ENCODE measurements around the gene TNFRSF19.

TNFRSF19 gene

GRCh38 chr13:23629566-23630272 lies 59.5 kb downstream of the TNFRSF19 start:
- DNase-seq = no peak

DNA sequence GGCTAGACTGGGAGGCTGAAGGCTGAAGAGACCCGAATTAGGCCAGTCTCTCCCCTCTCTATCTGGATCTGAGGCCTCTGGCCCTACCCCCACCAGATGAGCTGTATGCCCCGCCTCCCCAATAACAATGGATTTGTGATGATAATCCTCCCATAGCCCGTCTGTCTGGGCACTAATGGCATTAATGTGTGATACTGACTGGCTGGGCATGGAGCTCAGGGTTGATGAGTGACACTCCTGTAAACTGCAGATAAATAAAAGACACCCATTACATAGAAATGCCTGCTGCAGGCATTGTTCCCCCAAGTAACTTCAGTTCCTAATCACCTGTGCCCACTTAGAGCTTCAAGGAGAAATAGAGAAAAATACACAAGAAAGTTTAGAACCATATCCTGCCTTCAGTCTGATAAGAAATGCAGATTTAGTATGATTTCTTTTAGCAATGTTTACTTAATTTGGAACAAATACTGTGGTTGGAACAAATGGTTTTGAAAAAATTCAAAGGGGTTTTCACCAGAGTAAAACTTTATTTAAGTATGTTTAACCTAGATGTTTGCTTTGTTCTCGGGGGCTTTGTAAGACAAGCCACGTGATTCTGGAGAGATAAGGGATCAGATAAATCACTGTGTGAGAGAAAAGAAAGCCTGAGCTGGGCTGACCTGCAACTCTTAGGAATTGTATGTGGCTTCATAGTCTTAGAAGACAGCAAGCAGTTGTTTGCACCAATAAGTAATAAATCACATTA lies 60.3 kb downstream of the TNFRSF19 start:
- DNase-seq = no peak

GRCh38 chr13:23631311-23632047 lies 61.3 kb downstream of the TNFRSF19 start:
- no peak for DNase-seq

- DNase-seq = no peak
Measured at GRCh38 chr13:23632048-23632582, 61.9 kb downstream of the TNFRSF19 start.

DNA sequence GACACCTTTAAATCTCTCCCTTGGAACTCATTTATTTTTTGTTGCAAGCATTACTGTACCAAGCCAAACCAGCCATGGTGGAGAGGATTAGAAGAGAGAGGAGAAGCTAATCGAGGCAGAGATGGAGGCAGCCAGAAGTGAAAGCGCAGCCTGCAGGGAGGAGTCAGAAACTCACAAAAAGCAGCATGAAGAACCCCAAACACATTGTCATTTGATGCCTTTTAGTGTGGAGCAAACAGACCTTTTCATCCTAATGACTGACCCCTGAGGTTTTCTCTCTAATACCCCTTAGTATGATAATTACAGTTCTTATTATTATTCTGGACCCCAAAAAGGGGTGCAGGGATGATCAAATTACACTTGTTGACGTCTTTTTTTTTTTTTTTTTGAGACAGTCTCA lies 62.5 kb downstream of the TNFRSF19 start:
- DNase-seq = no peak

DNA sequence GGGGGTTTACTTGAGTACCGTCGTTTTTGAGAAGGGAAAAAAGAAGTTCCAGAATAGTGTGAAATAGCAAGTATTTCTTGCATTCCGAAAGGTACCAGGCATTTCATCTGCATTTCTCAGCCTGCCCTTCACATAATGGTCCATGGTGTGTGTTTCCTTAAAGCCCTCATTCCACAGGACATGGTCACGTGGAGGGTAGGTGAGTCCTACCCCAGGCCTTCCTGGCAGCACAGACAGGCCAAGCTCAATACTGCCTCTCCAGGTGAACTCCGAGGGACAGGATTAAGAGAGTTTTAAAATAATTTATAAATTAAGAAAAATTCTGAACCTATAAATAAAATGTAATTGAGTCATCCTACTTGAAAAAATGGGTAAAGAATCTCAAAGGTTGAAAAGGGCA lies 64.7 kb downstream of the TNFRSF19 start:
- no peak for DNase-seq

DNA sequence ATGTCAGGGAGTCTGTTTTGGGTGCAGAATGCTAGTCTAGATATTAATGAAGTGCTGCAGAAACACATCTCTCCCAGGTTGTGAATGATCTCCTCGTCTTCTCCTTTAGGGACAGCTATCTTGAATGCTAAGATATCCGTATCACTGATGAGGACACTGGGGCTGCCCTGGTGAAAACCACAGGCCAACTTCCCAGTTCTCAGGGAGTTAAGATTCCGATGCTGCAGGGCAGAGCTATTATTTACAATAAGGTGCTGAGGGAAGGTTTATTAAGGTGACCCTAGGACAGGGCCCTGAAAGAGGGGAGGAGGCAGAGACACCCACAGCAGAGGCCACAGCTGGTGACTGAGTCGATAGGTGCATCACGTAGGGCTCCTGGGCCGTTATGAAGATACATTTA lies 66.1 kb downstream of the TNFRSF19 start:
- DNase-seq = no peak

DNA sequence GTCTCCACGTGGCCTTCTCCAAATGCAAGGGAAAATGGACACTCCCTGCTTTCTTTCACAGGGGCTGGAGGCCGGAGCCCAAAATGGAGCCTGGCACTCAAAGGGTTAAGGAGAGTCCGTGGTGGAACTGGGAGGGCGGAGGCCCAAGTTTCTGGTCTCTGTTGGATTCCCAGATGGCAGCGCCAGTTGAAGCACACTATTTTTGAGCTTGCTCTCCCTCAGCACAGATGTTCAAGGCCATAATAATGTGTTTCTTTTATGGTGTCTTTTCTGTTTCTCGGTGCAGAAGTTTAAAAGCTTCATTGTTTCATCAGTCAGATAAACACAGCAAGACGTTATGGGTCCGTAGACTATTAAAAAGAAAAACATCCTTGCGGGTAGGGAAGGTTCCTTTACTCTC lies 67.6 kb downstream of the TNFRSF19 start:
- no peak for DNase-seq

DNA sequence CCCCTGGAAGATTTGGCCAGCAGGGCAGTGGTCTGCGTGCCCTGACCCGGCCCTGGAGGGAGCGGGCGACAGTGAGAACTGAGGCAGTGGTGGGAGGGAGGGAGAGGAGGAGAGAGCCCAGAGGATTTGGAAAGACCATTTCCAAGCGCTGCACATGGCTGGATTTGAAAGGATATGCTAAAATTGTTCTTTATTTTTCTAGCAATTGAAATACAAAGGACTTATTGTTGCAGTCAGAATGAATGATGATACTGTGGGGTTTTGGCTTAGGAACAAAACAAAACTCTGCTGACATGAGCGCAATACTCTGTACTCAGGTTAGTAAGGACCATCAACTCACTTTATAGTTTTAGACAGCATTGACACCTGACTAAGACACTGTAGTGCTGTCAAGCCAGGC lies 69.5 kb downstream of the TNFRSF19 start:
- DNase-seq = no peak

- no peak for DNase-seq
Measured at GRCh38 chr13:23642110-23642509, 71.9 kb downstream of the TNFRSF19 start.

DNA sequence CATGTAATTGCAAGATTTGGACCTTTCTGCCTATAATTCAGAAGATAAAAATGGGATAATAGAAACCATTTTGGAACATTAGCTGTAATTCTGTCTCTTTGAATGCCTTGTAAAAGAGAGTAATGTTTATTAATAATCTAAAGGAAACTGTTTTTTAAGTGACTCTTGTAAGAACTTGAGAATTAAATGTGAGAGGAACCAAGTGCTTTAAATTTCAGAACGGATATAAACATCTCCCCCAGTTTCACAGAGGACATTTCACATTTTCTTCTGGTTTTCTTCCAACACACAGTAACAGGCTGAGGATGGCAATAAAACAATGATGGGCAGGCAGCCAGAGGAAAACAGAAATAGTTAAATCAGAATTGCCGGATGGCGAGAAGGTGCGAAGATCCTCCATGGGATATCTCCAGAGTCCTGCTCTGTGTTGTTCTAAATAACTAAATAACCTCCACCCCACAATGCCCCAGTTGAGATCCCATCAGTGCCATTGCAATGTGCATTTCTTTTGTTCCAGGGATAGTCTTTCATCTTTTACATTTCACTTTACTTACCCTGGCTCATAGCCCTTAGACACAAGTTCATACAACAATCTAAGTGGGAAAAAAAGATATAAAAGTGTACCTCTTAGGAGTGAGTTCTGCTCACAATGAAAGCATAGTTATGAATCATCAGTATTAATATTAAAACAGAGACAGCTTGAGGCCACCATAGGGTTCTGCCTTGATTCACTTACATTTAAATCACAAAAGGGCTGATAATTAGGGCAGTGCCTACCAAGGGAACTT lies 73.3 kb downstream of the TNFRSF19 start:
- no peak for DNase-seq

DNA sequence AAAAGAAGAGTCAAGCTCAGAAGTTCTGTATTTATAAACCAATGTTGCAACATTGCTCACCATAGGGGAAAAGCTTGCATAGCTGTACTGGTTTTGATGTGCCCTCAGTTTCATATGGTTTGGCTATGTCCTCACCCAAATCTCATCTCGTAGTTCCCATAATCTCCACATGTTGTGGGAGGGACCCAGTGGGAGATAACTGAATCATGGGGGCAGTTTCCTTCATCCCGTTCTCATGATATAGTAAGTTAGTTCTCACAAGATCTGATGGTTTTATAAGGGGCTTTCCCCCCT lies 73.9 kb downstream of the TNFRSF19 start:
- DNase-seq = no peak

DNA sequence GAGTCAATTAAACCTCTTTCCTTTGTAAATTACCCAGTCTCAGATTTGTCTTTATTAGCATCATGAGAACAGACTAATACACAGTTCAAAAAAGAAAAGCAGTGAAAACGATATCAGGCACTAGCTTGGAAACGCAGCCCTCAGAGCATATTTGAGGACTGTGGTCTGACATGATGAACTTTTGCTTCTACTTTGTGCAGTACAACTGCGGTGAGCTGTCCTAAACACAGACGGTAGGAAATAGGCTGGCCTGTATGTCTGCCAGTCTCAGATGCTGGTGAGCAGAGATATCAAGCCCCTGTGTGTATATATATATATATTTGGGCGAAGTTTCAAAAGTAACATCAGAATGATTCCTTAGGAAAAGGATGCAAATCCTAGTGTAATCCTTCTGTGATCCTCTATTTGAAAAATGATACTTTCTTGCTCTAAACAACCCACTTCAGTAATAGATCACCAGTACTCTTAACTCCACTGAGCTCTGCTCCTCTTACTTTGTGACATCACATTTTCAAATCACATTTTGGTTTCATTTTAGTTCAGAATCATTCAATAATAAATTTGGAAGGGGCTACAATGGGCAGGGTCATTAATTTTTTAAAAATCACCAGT lies 74.4 kb downstream of the TNFRSF19 start:
- no peak for DNase-seq

DNA sequence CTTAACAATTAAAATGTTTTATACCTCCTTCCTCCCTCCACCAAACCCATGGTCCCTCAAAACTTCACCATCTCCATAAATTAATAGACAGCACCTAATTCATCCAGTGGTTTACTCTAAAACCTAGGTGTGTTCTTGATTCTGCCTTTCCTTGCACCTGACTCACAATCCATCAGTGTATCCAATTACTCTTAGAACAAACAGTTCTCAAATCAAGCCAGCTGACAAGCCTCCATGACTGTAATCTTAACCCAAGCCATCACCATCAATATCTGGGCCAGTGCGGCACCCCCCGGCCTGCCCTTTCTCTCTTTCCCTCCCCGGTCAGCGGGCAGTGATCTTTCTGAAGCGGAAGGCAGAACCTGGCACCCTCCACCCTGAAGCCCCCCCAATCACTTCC lies 75.6 kb downstream of the TNFRSF19 start:
- no peak for DNase-seq

GRCh38 chr13:23651439-23651838 lies 81.2 kb downstream of the TNFRSF19 start:
- no peak for DNase-seq

- peak in 2 of 5 experiments; percentile 39 to 88 for DNase-seq
Measured at GRCh38 chr13:23651887-23652286, 81.7 kb downstream of the TNFRSF19 start.

GRCh38 chr13:23652909-23653726 lies 82.9 kb downstream of the TNFRSF19 start:
- DNase-seq = peak in 1 of 5 experiments; percentile 9

- no peak for DNase-seq
Measured at GRCh38 chr13:23654111-23655110, 84.2 kb downstream of the TNFRSF19 start.

- no peak for DNase-seq
Measured at GRCh38 chr13:23655321-23655720, 85.1 kb downstream of the TNFRSF19 start.
